Gastroesophageal sphincter (tissue), 4 donors: ENCODE data around the gene MPRIP. TPM values are rescaled to one million over a fixed set of nuclear protein-coding genes. Genes with fewer than 3 reads are reported as not detected.

Source experiments
- ATAC-seq: fragments of 150-250 bp; one replicate; pipeline ENCODE4 v1.9.1; 2016; ENCODE audit warnings: mild to moderate bottlenecking, moderate library complexity
- H3K27ac ChIP-seq, 4 donors: fragments of 200-600 bp; sonication (generic) in 3 of 4; 1 replicate in 3 of 4; 2 replicates in 1 of 4; pipeline ENCODE4 v1.5.1; 2016 to 2019
- H3K27me3 ChIP-seq: fragments of 200-600 bp; sonication (generic); one replicate; pipeline ENCODE4 v1.5.1; 2019
- H3K36me3 ChIP-seq, 2 donors: fragments of 200-600 bp; sonication (generic); one replicate each; pipeline ENCODE4 v1.5.1; 2019; ENCODE audit warnings: control low read depth in 1 of 2
- H3K4me1 ChIP-seq, 3 donors: fragments of 200-600 bp; sonication (generic); 1 replicate in 2 of 3; 2 replicates in 1 of 3; pipeline ENCODE4 v1.5.1; 2016 to 2019; ENCODE audit warnings: control low read depth in 2 of 3
- H3K4me3 ChIP-seq, 2 donors: fragments of 200-600 bp; sonication (generic); one replicate each; pipeline ENCODE4 v1.5.1; 2019; ENCODE audit warnings: mild to moderate bottlenecking in 1 of 2, moderate library complexity in 1 of 2
- H3K9me3 ChIP-seq, 3 donors: fragments of 200-600 bp; sonication (generic); one replicate each; pipeline ENCODE4 v1.5.1; 2017 to 2019; ENCODE audit warnings: control low read depth in 2 of 3
- CTCF ChIP-seq, 4 experiments: fragments of 200-600 bp in 2 of 4; fragments of 450-650 bp in 2 of 4; sonication (generic) in 1 of 4; IDR thresholded peaks; one replicate each; pipeline ENCODE4 v1.5.1; 2017 to 2019; ENCODE audit warnings: antibody characterized with exemption in 4 of 4, mild to moderate bottlenecking in 2 of 4, moderate library complexity in 2 of 4
- EP300 ChIP-seq: sonication (generic); formaldehyde crosslinking; IDR thresholded peaks from one replicate; pipeline ENCODE4 v1.6.1; 2017; ENCODE audit warnings: antibody characterized with exemption, mild to moderate bottlenecking
- POLR2A ChIP-seq, 2 donors: fragments of 450-650 bp; IDR thresholded peaks; one replicate each; pipeline ENCODE4 v1.6.1; 2017; ENCODE audit warnings: antibody characterized with exemption in 2 of 2, mild to moderate bottlenecking in 2 of 2, moderate library complexity in 1 of 2
- POLR2AphosphoS5 ChIP-seq: sonication (generic); formaldehyde crosslinking; IDR thresholded peaks from one replicate; pipeline ENCODE4 v1.6.1; 2017; ENCODE audit warnings: antibody characterized with exemption
- WGBS, 2 donors: methylation state at CpG; one replicate each; pipeline ENCODE4 v1.1.5; 2018; ENCODE audit warnings: low coverage in 1 of 2; 5-methylcytosine and 5-hydroxymethylcytosine counted together
- total RNA-seq, 4 donors: library from RNA; depleted of rRNA; stranded (reverse); fragments of >200 nt; gene quantifications; one replicate each; pipeline ENCODE4 v1.1.0, GENCODE V29; 2016

The MPRIP gene
- total RNA-seq, 4 donors from 2014 or later = 113 to 233 (median 155) TPM

GRCh38 chr17:17079761-17080160 is 37.5 kb downstream of the MPRIP start:
- TF ChIP-seq EP300 (no peak), POLR2AphosphoS5 (no peak), POLR2A (IDR thresholded peaks at IDR 0.05) (no peak), CTCF (IDR thresholded peaks at IDR 0.05) (no peak)
- 53 to 67% methylated on average over 1 to 2 of the region's 6 CpGs for WGBS, 2 donors
- no peaks in the 10 kb centered on the region for H3K9me3 ChIP-seq
- ATAC-seq = peak; percentile 47
- H3K36me3 ChIP-seq = peaks cover 0 to 53% of the 10 kb centered on the region in 2 donors
- peak overlapping the region in 1 of 4 donors; percentile 27 for H3K27ac ChIP-seq
- H3K4me3 ChIP-seq = no peak overlapping the region
- H3K27me3 ChIP-seq = no peaks in the 10 kb centered on the region
- peaks cover 0 to 71% (median 37%) of the 10 kb centered on the region in 3 donors for H3K4me1 ChIP-seq

GRCh38 chr17:17080181-17080631 is 37.9 kb downstream of the MPRIP start:
- Histone ChIP-seq H3K36me3 (peaks cover 0 to 57% of the 10 kb centered on the region in 2 donors), H3K4me3 (no peak overlapping the region), H3K27me3 (no peaks in the 10 kb centered on the region), H3K27ac (peak overlapping the region in 1 of 4 donors; percentile 27), H3K9me3 (no peaks in the 10 kb centered on the region), H3K4me1 (peaks cover 0 to 67% (median 33%) of the 10 kb centered on the region in 3 donors)
- no CpG with 5 or more reads among the region's 3 CpGs for WGBS, 2 donors
- no peak for ATAC-seq
- TF ChIP-seq EP300 = no peak
- no peak for TF ChIP-seq CTCF (IDR thresholded peaks at IDR 0.05)
- TF ChIP-seq POLR2AphosphoS5 = no peak
- TF ChIP-seq POLR2A (IDR thresholded peaks at IDR 0.05) = no peak

- no peaks in the 10 kb centered on the region for H3K9me3 ChIP-seq
- H3K36me3 ChIP-seq = peaks cover 0 to 61% of the 10 kb centered on the region in 2 donors
- no peak overlapping the region for H3K27ac ChIP-seq
- TF ChIP-seq POLR2AphosphoS5 (no peak), CTCF (IDR thresholded peaks at IDR 0.05) (no peak), POLR2A (IDR thresholded peaks at IDR 0.05) (no peak), EP300 (no peak)
- WGBS, 2 donors = 70 to 78% methylated on average over 3 to 6 of the region's 7 CpGs
- ATAC-seq = no peak
- no peak overlapping the region for H3K4me3 ChIP-seq
- peaks cover 0 to 61% (median 27%) of the 10 kb centered on the region in 3 donors for H3K4me1 ChIP-seq
- H3K27me3 ChIP-seq = no peaks in the 10 kb centered on the region
Measured at GRCh38 chr17:17080781-17081180, 38.5 kb downstream of the MPRIP start.

- Histone ChIP-seq H3K36me3 (peaks cover 0 to 62% of the 10 kb centered on the region in 2 donors), H3K27ac (no peak overlapping the region), H3K27me3 (no peaks in the 10 kb centered on the region), H3K4me3 (no peak overlapping the region), H3K9me3 (no peaks in the 10 kb centered on the region), H3K4me1 (peaks cover 0 to 57% (median 27%) of the 10 kb centered on the region in 3 donors)
- no peak for ATAC-seq
- TF ChIP-seq EP300 (no peak), CTCF (IDR thresholded peaks at IDR 0.05) (no peak), POLR2AphosphoS5 (no peak), POLR2A (IDR thresholded peaks at IDR 0.05) (no peak)
- WGBS, 2 donors = 39 to 75% methylated on average over 6 to 10 of the region's 13 CpGs
Measured at GRCh38 chr17:17081304-17081940, 39.2 kb downstream of the MPRIP start.

- Histone ChIP-seq H3K27me3 (no peaks in the 10 kb centered on the region), H3K27ac (no peak overlapping the region), H3K4me3 (no peak overlapping the region), H3K36me3 (peaks cover 0 to 59% of the 10 kb centered on the region in 2 donors), H3K9me3 (no peaks in the 10 kb centered on the region), H3K4me1 (peaks cover 0 to 59% (median 28%) of the 10 kb centered on the region in 3 donors)
- TF ChIP-seq EP300 = no peak
- no peak for TF ChIP-seq POLR2A (IDR thresholded peaks at IDR 0.05)
- no peak for TF ChIP-seq POLR2AphosphoS5
- TF ChIP-seq CTCF (IDR thresholded peaks at IDR 0.05) = no peak
- no peak for ATAC-seq
- no CpG with 5 or more reads among the region's 4 CpGs for WGBS, 2 donors
Measured at GRCh38 chr17:17082878-17083277, 40.6 kb downstream of the MPRIP start.
